SU-DHL-6 (cell line): ENCODE results near the gene ZBTB49.

Experiments used
- CTCF ChIP-seq: fragments of 200-600 bp; sonication (generic); IDR thresholded peaks from one replicate; pipeline ENCODE4 v1.5.1; 2017; ENCODE audit warnings: antibody characterized with exemption, mild to moderate bottlenecking, low read length, moderate library complexity; ENCODE audit not compliant: insufficient read depth, poor library complexity, severe bottlenecking
- EZH2phosphoT487 ChIP-seq: fragments of 200-600 bp; sonication (generic), shearing (Covaris generic); conservative IDR thresholded peaks from 2 replicates; pipeline ENCODE4 v1.6.1; 2018; ENCODE audit warnings: mild to moderate bottlenecking, antibody characterized with exemption, low read length, moderate library complexity, mixed read lengths

- no peak for TF ChIP-seq CTCF
- TF ChIP-seq EZH2phosphoT487, result no peak
Measured at GRCh38 chr4:4269331-4269731, 20.7 kb upstream of the ZBTB49 start.
